Measurements from ENCODE around the gene USP30. TPM values are rescaled to one million over a fixed set of nuclear protein-coding genes. Genes with fewer than 3 reads are reported as not detected.

The USP30 gene
- polyA plus RNA-seq, 1 donor = 14.4 TPM

DNA sequence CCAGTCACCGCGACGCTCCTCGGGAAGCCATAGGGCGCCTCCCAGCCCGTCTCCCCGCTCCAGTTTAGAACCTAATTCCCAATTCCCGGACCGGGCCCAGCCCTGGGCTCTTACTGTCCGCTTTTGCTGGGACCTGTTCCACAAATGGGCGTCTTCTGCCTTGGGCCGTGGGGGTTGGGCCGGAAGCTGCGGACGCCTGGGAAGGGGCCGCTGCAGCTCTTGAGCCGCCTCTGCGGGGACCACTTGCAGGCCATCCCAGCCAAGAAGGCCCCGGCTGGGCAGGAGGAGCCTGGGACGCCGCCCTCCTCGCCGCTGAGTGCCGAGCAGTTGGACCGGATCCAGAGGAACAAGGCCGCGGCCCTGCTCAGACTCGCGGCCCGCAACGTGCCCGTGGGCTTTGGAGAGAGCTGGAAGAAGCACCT is 45.8 kb downstream of the USP30 start:
- no peak for DNase-seq

DNA sequence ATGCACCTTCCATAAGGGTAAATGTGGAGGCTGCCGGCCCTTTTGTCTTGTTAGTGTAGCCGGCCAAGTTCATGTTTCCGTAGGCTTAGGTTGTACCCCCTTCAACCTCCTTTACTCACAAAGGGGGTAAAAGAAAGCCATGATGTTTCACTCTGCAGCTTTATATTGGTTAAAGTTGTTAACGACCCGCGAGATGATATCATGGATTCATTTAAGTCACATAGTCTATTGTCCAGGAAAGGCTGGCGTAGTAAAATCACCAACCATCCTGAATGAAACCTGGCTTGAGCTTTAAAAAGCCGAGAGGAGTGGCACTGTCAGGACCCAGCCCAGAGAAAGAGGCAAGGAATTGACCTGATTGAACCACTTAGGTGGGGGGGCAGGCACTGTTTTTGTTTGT is 46.3 kb downstream of the USP30 start:
- no peak for DNase-seq

DNA sequence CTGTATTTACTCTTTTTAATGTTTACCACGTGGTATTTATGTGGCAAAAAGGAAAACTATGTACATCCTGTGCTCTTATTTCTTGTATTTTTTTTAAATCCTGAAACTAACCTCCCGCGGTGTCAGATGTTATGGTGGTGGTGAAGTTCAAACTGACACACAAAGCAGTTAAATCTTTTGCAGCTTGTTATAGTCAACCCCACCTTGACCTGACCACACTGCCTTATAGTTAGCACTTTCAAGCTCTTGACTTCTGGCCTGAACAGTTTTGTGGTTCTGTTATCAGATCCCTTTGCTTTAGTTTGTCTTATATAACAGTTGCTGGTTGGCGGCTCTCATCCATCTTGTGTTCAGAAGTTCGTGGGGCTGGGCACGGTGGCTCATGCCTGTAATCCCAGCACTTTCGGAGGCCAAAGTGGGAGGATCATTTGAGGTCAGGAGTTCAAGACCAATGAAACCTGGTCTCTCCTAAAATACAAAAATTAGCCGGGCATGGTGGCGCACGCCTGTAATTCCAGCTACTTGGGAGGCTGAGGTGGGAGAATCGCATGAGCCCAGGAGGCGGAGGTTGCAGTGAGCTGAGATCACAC is 47.1 kb downstream of the USP30 start:
- no peak for DNase-seq

DNA sequence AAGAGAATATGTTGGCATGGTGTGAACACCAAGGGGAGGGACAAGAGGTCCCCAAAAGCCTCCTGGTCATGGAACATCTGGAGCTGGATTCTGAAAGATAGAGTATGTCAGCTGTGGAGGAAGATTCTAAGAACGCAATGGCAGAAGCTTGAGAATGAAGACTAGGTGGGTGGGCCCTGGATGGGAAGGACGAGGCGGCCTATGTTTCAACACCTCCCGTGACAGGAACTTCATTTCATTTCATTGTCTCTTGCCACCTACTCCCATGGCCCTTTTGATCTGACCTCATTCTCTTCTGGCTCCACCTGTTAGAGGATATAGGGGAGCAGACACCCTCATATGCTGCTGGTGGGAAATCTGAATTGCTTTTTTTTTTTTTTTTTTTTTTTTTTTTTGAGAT is 48.4 kb downstream of the USP30 start:
- no peak for DNase-seq

DNA sequence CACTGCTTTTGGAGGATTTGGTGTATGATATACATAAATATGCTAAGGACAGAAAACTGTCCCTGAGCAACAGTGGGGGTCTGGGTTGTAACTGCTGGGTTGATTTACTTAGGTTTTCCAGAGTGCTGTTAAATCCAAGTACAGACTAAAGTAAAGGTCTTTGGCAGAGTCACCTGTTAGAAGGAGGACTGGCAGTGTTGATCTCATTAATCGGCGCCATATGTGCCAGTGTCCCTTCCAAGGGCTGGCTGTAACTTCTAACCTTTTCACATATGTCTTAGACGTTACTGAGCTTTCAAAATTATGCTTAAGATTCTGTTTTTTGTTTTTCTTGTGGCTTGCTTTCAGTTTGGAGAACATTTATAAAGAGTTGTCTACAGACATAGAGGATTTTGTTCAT is 50.1 kb downstream of the USP30 start:
- DNase-seq = no peak

DNA sequence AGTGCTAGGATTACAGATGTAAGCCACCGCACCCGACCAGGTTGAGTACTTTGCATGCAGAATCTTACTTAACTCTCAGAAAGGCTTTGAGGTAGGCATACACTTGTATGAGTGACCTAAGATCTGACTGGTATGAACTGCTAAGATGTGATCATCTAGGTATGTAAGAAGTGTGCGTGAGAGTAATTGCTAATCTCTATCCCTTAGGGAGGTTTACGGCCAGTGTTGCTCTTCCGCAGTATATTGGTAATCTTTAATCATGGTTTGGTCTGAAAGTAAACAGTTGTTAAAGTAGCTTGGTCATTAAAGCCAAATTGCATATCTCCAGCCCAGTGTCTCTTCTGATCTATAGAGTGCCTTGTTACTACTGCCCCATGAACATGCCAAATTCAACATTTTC is 52.8 kb downstream of the USP30 start:
- no peak for DNase-seq

DNA sequence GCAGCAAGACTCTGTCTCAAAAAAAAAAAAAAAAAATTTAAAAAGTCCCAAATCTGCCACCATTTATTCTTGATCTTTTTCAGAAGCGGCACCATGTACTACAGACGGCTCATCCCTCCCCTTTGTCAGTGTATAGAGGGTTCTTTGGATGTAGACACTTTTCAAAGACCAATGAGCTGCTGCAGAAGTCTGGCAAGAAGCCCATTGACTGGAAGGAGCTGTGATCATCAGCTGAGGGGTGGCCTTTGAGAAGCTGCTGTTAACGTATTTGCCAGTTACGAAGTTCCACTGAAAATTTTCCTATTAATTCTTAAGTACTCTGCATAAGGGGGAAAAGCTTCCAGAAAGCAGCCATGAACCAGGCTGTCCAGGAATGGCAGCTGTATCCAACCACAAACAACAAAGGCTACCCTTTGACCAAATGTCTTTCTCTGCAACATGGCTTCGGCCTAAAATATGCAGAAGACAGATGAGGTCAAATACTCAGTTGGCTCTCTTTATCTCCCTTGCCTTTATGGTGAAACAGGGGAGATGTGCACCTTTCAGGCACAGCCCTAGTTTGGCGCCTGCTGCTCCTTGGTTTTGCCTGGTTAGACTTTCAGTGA is 57.5 kb downstream of the USP30 start:
- DNase-seq = no peak

DNA sequence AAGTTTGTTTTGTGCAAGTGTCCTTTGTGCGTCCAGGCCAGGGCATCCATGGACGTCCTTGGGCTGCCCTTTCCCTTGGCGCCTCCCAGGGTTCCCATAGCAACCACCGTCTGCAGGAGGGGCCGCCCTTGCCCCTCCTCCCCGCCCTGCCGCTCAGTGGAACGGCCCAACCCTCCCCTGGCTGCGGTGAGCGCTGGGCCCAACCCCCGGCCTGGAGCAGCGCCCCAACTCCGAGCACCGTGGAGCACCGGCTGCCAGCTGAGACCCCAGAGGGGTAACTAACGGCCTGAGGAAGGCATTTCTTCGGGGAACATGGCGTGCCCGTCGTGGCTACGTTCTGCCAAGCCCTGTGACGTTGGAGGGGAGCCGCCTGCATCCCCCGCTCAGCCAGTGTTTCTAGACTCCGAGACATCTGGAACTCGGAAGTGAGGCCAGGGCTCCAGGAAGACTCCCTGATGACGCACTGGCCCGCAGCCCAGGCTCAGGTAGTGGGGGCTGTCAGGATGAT is 58.7 kb downstream of the USP30 start:
- DNase-seq = peak; percentile 91

DNA sequence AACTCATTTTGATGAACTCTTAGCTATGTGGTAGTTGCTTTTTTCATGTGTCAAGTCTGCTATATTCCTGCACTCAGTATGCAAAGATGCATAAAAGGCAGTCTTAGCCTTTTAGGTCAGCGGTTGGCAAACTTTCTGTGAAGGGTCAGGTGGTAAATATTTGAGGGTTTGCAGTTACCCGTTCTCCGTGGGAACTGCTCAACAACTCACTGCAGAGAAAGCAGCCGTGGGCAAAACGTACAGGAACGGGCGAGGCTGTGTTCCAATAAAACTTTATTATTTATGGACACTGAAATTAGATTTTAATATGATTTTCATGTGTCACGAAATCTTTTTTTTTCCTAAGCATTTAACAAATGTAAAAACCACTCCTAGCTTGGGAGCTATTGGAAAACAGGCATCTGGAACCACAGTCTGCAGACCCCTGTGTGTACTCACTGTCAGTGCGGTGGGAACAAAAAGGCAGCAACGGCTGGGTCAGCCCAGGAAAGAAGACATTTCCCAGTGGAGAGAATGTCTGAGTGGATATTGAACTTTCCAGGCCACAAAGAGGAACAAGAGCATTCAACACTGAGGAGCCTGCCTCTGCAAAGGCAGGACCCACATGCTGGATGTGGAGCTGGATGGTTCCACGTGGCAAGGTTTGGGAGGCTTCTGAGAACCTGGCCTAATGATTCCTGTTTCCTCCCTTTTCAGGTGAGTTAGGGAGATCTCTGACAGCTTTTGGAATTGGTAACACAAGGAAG is 60.5 kb downstream of the USP30 start:
- DNase-seq = no peak

DNA sequence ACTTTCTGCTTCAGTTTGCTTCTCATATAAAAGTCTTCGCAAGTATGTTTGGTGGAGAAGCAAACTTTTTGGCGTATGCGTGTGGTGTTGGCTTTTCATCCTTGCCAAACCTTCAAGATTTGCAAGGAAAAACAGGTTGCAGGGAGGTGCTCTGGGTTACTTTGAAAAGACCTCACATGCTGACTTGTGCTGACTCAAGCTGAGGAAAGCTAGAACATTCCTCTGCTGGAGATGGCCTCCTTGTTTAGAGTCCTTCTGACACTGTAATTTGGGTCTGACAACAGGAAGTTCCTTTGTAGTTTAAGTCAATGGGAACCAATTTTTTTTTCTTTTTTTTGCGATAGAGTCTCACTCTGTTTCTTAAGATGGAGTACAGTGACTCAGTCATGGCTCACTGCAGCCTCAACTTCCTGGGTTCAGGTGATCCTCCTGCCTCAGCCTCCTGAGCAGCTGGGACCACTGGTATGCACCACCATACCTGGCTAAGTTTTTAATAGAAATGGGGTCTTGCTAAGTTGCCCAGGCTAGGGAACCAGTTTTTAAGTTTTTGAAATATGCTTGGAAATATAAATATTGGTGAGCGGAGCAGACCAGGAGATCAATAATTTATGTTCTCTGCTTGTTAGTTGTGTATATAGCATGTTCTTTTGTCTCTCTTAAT is 61.4 kb downstream of the USP30 start:
- DNase-seq = no peak

DNA sequence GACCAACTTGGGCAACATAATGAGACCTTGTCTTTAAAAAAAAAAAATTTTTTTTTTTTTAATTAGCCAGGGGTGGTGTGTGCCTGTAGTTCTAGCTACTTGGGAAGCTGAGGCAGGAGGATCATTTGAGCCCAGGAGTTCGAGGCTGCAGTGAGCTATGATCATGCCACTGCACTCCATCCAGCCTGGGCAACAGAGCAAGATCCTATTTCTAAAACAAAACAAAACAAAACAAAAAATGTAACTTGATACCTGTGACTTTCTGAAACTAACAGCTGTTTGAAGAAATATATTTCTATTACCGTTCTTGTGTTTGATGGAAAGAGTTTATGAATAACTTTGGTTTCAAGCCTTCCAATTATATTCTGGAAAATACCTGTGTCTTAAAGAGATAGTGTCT is 62.3 kb downstream of the USP30 start:
- no peak for DNase-seq

DNA sequence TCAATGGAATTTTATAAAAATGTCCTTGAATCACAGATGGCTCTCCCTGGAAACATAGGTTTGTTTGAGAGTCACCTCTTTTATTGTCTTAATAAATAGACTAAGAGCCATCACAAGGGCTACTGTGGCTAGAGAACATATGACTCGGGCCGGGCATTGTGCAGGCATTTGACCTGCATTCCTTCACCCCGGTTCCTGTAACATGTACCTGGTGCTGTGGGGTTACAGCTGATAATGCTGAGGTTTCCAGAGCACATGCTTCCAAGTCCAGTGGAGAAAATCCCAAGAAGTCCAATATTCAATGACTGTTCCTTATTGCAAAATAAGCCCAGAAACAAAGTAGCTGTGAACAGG is 63.0 kb downstream of the USP30 start:
- no peak for DNase-seq

DNA sequence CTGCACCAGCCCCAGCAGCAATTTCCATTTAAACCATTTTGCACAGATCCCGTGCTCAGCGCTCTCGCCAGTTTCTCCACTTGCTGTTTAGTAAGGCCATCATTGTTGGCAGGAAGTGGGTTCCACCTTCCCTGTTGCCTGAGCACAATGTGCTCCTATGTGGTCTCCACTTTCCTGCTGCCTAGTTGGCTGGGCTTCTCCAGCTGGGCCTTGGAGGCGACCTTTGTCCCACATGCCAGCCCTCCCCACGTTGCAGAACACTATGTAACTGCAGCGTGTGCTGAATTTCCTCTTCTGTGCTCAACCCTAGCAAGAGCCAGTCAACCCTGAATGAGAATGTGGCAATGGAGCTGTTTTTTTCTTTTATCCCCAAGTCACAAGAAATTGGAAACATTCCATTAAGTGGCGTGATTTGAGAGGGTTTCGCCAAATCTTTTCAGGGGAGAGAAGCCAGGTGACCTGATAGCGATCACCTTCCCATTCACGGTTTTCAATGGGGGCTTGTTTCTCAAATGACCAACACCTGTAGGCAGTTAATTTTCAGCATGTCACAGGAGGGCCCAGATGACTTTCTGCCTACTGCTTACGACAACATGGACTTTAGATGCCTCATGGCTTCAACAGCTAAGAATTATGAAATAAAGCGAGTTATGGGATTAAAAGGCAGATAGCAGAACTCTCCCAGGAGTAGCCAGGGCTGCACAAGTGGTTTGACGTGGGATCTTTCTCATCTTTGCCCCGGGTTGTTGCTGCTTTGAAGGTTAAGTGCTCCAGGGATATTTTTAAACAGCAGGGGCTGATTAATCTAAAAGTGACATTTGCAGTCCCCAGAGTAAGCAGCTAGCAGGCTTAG is 63.6 kb downstream of the USP30 start, which contains the start of gene ACACB:
Gene ACACB, plus strand, starts transcription at position 830 of the 853 bp plus-strand sequence. CDS start 22,819 bp downstream, outside the sequence.
- no peak for DNase-seq

DNA sequence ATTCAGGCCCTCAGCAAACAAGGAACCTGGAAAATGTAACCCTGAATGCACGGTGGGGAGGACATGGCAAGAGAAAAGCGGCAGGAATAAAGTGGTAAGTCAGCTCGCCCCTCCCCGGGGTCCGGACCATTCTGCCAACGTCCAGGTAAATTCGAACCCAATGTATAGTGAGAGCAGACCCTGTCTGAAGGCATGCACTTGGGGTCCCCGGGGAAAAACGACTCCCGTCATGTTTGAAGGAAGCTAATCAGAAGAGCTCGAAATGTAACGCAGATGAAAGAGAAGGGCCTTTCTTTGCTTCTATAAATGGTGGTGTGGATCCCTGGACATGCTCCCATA is 64.2 kb downstream of the USP30 start:
- no peak for DNase-seq

DNA sequence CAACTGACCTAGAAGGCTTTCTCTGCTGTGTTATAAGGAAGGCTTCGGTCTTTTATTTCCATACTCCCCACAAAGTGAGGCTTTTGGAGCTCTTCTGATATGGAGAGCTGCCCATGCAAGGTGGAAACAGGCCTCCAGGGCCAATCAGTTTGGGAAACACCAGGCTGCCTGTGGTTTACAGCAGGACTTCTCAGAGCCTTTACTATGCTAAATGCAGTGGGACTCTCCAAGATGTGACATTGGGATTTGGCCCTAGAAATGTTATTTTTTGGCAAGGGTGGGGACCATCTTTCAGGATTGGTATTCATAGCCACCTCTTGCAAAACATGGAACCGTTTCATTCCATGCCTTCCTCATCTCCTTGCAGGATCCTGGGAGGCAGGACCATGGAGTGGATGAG is 67.7 kb downstream of the USP30 start:
- DNase-seq = no peak

DNA sequence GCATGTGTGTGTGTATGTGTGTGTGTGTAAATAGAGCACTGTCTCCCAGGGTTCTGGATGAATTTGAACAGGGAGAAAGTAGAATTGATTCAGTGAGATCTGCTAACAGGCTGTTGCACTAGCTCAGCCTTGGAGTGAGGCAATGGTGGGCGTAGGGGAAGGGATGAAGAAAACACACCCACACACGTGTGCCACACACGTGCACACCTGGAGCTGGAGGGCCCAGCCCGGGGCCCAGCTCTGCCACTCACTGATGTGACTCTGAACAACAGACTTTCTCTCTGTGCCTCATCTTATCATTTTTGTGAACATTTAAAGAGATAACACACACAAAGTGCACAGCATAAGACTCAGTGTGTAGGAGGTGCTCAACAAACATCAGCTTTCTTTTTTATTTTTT is 68.2 kb downstream of the USP30 start:
- no peak for DNase-seq

DNA sequence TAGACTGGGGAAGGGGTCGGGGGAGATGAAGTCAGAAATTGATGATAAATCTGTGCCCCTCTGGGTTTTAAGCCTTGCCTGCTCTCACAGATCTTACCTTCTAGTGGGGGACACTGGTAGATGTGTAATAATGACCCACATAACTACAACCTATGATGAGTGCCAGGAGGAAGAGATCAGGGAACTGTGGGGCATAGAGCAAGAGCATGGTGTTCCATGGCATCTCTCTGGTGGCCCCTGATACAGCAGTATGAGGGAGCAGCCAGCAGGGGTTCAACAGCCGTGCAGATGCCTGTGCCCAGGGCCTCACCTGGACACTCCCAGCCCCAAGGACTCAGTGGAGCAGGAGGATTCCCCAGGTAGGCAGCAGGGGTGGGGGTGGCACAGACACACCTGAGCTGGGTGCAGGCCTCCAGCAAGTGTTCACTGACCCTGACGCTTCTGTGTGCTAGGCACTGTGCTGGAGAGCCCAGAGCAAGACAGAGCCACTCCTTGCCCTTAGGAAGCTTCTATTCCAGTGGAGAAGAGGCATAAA is 69.0 kb downstream of the USP30 start:
- DNase-seq = no peak

DNA sequence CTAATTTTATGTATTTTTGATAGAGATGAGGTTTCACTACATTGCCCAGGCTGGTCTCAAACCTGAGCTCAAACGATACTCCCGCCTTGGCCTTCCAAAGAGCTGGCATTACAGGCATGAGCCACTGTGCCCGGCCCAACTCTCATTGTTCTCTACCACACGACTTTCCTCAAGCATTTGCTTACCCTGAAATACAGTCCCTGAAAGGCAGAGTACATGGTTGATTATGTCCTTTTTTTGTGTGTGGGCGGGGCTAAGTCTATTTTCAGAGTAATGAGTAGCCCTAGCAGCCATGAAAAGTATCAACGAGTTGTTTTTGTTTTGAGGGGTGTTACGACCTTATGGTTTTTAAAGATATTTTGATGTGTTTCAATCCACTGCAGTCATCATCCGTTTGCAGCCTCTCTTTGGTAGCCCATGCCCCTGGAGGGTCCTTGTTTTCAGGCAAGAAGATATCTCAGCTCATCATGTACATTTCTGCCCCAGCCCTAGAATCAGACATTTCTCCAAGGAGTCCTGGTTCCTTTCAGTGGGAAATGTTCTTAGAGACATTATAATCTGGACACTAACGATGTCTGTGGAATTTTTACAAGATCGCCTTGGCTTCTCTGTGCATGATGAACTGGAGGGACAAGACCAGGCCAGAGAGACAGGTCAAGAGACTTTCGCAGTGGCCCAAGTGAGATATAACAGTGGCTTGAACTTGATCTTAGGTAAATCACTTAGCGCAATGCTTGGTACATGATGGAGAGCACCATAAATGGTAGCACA is 72.7 kb downstream of the USP30 start:
- no peak for DNase-seq

DNA sequence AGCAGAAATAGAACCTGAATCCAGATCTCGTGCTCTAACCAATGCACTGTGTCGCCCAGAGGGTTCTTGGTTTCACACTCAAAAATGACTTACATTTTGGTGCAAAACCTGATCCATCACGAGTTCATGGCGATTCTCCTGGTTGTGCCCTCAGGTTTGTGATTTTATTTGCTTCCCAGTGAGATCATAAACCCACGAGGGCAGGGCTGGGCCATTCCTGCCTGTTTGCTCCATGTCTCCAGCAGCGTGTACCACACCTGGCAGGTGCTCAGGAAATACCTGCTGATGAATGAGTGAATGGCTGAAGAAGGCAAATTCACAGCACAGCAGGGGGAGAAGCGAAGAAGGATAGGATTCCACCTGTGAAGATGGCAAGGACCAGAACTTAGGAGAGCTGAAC is 73.4 kb downstream of the USP30 start:
- DNase-seq = no peak

DNA sequence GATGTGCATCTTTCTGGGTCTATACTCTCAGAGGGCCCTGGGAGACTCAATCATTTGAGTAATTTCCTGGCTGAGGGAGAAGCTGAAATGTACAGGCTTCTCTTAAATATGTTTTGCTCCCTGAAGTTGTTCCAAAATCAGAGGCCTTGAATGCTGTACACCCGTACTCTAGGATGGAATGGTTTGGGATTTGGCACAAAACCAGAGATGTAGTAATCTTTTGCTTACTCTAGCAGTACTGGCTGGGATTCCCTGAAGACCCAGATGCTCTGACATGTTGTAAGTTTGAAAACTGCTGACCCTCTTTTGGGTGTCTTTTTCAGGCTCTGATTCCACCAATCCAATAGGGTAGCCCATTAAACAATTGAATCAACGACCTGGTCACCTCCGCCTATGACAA is 74.4 kb downstream of the USP30 start:
- DNase-seq = peak; percentile 48

DNA sequence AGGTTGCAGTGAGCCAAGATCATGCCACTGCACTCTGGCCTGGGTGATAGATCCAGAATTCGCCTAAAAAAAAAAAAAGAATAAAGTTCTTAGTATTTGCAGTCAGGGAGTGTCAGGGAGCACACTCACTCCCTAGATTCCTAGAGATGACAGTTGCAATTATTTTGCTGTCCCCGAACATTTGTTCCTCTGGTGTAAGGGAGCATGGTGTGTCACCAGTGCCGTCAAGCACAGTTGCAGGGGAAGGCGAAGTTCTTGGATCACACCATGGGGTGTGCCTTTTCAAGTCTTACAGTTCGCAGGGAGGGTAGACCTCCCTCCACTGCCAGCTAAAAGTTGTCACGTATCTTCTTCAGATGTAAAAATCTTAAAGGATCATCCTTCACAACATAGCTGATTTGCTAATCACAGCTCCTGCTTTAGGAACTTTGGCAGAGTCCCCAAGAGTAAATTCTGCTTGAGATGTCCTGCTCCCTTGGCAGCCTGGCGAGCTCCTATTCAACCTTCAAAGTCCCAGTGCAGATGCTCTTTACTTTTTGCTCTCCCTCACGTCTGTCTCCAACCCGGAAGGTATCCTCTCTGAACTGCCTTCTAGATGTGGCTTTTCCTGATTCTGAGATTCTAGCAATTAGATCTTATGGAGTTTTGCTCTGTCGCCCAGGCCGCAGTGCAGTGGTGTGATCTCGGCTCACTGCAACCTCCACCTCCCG is 75.3 kb downstream of the USP30 start:
- DNase-seq = no peak

Measured in hindlimb muscle (tissue), 1 donor.